Activated T-cell treated with anti-CD3 and anti-CD28 coated beads, Interleukin-2, amount 50 U/mL, for 4 hours (primary cell): ENCODE results near the gene AKAP14. TPM values are rescaled to one million over a fixed set of nuclear protein-coding genes. Genes with fewer than 3 reads are reported as not detected.
A peak's percentile ranks its signal among the peaks of the same experiment; 100 is the strongest.
"Not testable (repeated sequence)": the region's sequence is repeated elsewhere in the genome, so short reads cannot be mapped to it uniquely, and the experiment has no call there.

Experiments used
- ATAC-seq, 2 donors: fragments of 200-7000 bp; cut with Tn5 transposase; one replicate each; pipeline ENCODE4 v1.10.0; 2021
- DNase-seq: peaks from one replicate; pipeline ENCODE4 v3.0.0-alpha.2; 2020
- H3K27me3 Mint-ChIP-seq: one replicate; pipeline ENCODE4 v1.8.0; 2021; ENCODE audit warnings: low read depth, mixed read lengths
- H3K36me3 Mint-ChIP-seq: one replicate; pipeline ENCODE4 v1.8.0; 2022; ENCODE audit warnings: mixed read lengths; ENCODE audit not compliant: insufficient read depth
- H3K4me1 Mint-ChIP-seq: one replicate; pipeline ENCODE4 v1.8.0; 2021; ENCODE audit warnings: low read depth, mixed read lengths
- H3K4me3 Mint-ChIP-seq: one replicate; pipeline ENCODE4 v1.8.0; 2021; ENCODE audit warnings: mild to moderate bottlenecking, moderate library complexity, mixed read lengths
- H3K9me3 Mint-ChIP-seq: one replicate; pipeline ENCODE4 v1.8.0; 2021; ENCODE audit warnings: mixed read lengths
- total RNA-seq, 3 donors: library from RNA; stranded (reverse); gene quantifications; one replicate each; pipeline ENCODE4 v1.2.1, GENCODE V29; 2021

Gene AKAP14
- not detected for total RNA-seq

- Mint-ChIP-seq H3K36me3 (no peaks in the 10 kb centered on the region), H3K4me3 (no peak within 1 kb of the TSS), H3K4me1 (peaks cover under 1% of the 10 kb centered on the region), H3K9me3 (no peaks in the 10 kb centered on the region), H3K27me3 (no peaks in the 10 kb centered on the region)
- no peak for DNase-seq
- no peak for ATAC-seq
Measured at GRCh38 chrX:119895843-119896326, at the start of gene AKAP14. Gene AKAP14, plus strand, starts transcription at chrX:119895893. Its CDS starts 7,331 bp downstream, at chrX:119903224.

DNA sequence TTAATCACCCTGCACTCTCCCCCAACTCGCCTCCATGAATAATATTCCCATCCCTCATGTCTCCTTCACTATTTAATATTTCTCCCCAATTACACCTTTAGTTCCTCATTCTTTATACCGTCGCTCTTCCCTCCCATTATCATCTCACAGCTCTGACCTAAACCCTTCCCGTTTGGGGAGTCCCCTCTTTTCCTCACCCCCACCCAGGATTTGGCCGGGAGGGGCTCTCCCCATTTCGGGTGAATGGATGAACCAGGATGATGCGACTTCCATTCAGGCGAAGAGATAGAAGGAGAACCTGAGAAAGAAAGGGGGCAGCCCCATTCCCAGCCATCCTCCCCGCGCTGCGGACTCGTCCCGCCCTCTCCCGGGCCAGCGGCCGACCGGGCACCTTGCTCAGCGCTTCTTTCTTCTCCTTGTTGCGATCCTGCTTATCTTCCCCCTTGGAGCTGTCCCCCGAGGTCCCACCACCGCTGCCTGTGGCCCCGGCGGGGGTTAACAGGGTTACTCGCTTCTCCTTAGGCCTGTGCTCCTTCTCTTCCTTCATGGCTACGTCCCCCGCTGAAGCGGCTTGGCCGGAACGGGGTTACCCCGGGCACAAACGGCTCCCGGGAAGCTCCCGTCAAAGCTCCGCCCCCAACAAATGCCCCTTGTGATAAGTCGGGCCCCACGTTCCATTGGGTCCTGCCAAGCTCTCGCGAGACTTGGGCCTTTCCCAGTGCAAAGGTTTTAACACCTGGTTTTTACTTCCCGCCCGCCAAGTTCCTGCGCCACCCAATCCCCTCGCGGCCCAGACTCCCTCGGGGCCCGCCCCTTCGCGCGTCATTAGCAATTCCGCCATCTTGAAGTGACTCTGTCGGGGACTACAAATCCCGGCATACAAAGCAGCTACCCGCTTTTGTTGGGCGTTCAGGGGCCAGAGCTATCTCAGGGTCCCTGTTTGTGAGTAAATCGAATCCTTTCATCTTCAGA is 43.0 kb upstream of the AKAP14 start, which contains the start of gene UPF3B:
TSS of gene UPF3B (minus strand) at position 582 of the 972 bp plus-strand sequence. CDS start at position 547, 35 bp downstream.
- H3K9me3 Mint-ChIP-seq = no peaks in the 10 kb centered on the region
- peak within 1 kb of the TSS; percentile 99 for H3K4me3 Mint-ChIP-seq
- H3K4me1 Mint-ChIP-seq = peaks cover 12% of the 10 kb centered on the region
- peaks cover 5% of the 10 kb centered on the region for H3K36me3 Mint-ChIP-seq
- no peaks in the 10 kb centered on the region for H3K27me3 Mint-ChIP-seq
- ATAC-seq (peak; percentile 97), DNase-seq (peak; percentile 91)

- Mint-ChIP-seq H3K36me3 (peaks cover 3% of the 10 kb centered on the region), H3K9me3 (no peaks in the 10 kb centered on the region), H3K4me3 (peak overlapping the region; percentile 99), H3K4me1 (peaks cover 12% of the 10 kb centered on the region), H3K27me3 (no peaks in the 10 kb centered on the region)
- ATAC-seq (no peak), DNase-seq (no peak)
Measured at GRCh38 chrX:119853444-119853843, 42.2 kb upstream of the AKAP14 start.

DNA sequence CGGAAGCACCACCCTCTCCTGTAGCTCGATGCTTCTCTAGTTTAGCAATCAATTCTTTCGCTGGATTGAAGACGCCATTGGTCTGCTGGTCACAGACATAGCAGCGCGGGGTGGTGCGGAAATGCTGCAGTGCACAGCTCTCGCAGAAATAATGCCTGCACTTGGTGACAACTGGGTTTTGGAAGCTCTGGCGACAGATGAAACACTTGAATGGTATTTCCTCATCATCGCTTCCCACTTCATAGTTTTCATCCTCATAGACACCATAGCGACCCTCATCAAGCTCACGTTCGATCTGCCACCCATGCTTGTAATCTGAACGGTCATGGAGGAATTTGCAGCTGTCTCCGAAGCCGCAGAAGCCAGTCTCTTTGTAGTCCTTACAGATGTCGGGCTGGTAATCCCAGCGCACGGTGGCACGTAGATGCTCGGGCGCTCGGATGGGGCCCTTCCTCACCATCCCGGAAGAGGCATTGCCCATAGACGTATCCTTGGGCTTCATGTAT is 25.0 kb upstream of the AKAP14 start:
- Mint-ChIP-seq H3K9me3 (no peaks in the 10 kb centered on the region), H3K27me3 (no peaks in the 10 kb centered on the region), H3K4me1 (peaks cover 15% of the 10 kb centered on the region), H3K4me3 (peak overlapping the region; percentile 100), H3K36me3 (no peaks in the 10 kb centered on the region)
- ATAC-seq (peak; percentile 19 to 27), DNase-seq (no peak)

DNA sequence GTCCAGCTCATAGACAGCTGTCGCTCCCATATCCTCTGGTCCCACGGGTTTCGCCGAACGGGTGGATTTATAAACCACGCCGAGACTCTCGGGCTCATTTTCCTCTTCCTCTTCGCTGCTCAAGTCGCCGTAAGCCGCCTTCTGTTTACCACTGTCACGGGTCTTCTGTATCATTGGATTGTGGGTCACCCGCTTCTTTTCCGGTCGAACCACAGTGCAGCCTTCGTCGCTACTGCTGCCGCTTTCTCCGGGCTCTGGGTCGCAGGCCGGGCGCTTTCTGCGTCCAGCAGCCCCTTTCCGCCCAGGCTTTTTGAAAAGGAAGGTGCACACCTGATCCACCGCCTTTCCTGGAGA is 24.5 kb upstream of the AKAP14 start:
- Mint-ChIP-seq H3K27me3 (no peaks in the 10 kb centered on the region), H3K9me3 (no peaks in the 10 kb centered on the region), H3K36me3 (no peaks in the 10 kb centered on the region), H3K4me3 (peak overlapping the region; percentile 100), H3K4me1 (peaks cover 16% of the 10 kb centered on the region)
- ATAC-seq (peak; percentile 46 to 53), DNase-seq (no peak)

GRCh38 chrX:119871599-119872395 is 23.9 kb upstream of the AKAP14 start, which contains the start of the genes NDUFA1 and RNF113A:
Gene NDUFA1, plus strand, starts transcription at chrX:119871832. Its CDS starts 80 bp downstream, at chrX:119871912.
Gene RNF113A, minus strand, starts transcription at chrX:119871733. Its CDS starts 120 bp downstream, at chrX:119871613.
- Mint-ChIP-seq H3K9me3 (no peaks in the 10 kb centered on the region), H3K4me3 (peak within 1 kb of the TSS; percentile 100), H3K27me3 (no peaks in the 10 kb centered on the region), H3K4me1 (peaks cover 16% of the 10 kb centered on the region), H3K36me3 (no peaks in the 10 kb centered on the region)
- peak; percentile 95 to 97 for ATAC-seq
- peak; percentile 75 for DNase-seq

- Mint-ChIP-seq H3K9me3 (no peaks in the 10 kb centered on the region), H3K4me3 (no peak overlapping the region), H3K27me3 (no peaks in the 10 kb centered on the region), H3K36me3 (peaks cover 1% of the 10 kb centered on the region), H3K4me1 (peaks cover 14% of the 10 kb centered on the region)
- ATAC-seq (no peak), DNase-seq (no peak)
Measured at GRCh38 chrX:119878740-119879139, 17.0 kb upstream of the AKAP14 start.

- Mint-ChIP-seq H3K4me1 (peaks cover 12% of the 10 kb centered on the region), H3K27me3 (no peaks in the 10 kb centered on the region), H3K9me3 (no peaks in the 10 kb centered on the region), H3K4me3 (no peak overlapping the region), H3K36me3 (peaks cover 1% of the 10 kb centered on the region)
- ATAC-seq (no peak), DNase-seq (no peak)
Measured at GRCh38 chrX:119880076-119880475, 15.6 kb upstream of the AKAP14 start.

- no peaks in the 10 kb centered on the region for H3K27me3 Mint-ChIP-seq
- peaks cover 12% of the 10 kb centered on the region for H3K4me1 Mint-ChIP-seq
- H3K36me3 Mint-ChIP-seq = peaks cover 1% of the 10 kb centered on the region
- peak; percentile 89 to 91 for ATAC-seq
- no peaks in the 10 kb centered on the region for H3K9me3 Mint-ChIP-seq
- no peak overlapping the region for H3K4me3 Mint-ChIP-seq
- peak; percentile 9 for DNase-seq
Measured at GRCh38 chrX:119880552-119881437, 14.9 kb upstream of the AKAP14 start.

DNA sequence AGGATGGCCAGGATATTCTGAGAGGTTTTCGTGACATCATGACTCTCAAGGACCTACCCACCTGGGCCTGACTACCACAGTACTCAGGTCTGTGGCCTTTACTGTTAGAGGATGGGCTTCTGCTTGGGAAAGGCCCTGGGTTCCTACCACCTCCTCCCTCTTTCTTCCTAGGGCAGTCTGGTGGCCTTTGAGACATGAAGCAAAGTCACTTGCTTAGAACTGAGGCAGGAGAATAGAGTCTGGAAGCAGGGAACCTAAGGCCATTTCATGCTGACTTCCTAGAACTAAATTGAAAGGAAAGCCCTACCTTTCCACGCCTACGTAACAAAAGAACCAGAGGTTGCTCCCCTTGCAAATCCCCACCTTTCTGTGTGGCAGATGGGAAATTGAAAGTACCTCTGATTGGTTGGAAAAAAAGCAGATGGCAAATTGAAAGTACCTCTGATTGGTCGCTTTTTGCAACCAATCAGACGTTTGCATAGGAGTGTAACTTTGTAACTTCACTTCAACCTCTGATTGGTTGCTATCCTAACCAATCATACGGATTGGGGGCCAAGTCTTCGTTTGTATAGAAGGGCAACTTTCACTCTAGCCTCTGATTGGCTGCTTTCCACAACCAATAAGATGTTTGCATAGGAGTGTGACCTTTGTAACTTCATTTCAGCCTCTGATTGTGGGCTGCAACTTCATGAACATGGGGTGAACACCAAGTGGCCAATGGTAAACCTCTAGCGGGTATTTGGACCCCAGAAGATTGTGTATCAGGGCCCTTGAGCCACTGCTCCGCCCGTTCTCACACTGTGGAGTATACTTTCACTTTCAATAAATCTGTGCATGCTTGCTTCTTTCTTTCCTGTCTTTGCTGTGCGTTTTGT is 9.9 kb upstream of the AKAP14 start:
- Mint-ChIP-seq H3K27me3 (no peaks in the 10 kb centered on the region), H3K4me3 (peak overlapping the region; percentile 45), H3K9me3 (no peaks in the 10 kb centered on the region), H3K4me1 (peaks cover 10% of the 10 kb centered on the region), H3K36me3 (no peaks in the 10 kb centered on the region)
- ATAC-seq (no peak), DNase-seq (no peak)

GRCh38 chrX:119887721-119888425 is 7.8 kb upstream of the AKAP14 start:
- H3K4me1 Mint-ChIP-seq = peaks cover 8% of the 10 kb centered on the region
- H3K9me3 Mint-ChIP-seq = no peaks in the 10 kb centered on the region
- H3K4me3 Mint-ChIP-seq = peak overlapping the region; percentile 40

DNA sequence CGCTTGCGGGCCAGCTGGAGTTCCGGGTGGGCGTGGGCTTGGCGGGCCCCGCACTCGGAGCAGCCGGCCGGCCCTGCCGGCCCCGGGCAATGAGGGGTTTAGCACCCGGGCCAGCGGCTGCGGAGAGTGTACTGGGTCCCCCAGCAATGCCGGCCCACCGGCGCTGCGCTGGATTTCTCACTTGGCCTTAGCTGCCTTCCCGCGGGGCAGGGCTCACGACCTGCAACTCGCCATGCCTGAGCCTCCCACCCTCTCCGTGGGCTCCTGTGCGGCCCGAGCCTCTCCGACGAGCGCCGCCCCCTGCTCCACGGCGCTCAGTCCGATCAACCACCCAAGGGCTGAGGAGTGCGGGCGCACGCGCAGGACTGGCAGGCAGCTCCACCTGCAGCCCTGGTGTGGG is 5.1 kb upstream of the AKAP14 start:
- not testable (repeated sequence) for H3K4me1 Mint-ChIP-seq, H3K9me3 Mint-ChIP-seq, ATAC-seq, DNase-seq, H3K27me3 Mint-ChIP-seq, H3K36me3 Mint-ChIP-seq, H3K4me3 Mint-ChIP-seq

More at GRCh38 chrX:119887721-119888425, 7.8 kb upstream of the AKAP14 start:
- no peaks in the 10 kb centered on the region for H3K36me3 Mint-ChIP-seq
- H3K27me3 Mint-ChIP-seq = no peaks in the 10 kb centered on the region
- peak; percentile 43 for DNase-seq
- peak; percentile 84 to 87 for ATAC-seq
